ENCODE results near the gene GABRB1. TPM values are rescaled to one million over a fixed set of nuclear protein-coding genes. Genes with fewer than 3 reads are reported as not detected.

The GABRB1 gene
- total and polyA plus RNA-seq, 2 of the 8 experiments (the other 6 are each of a cell fraction or from before 2014, with no cell fraction given) = 0.22 to 0.38 TPM

DNA sequence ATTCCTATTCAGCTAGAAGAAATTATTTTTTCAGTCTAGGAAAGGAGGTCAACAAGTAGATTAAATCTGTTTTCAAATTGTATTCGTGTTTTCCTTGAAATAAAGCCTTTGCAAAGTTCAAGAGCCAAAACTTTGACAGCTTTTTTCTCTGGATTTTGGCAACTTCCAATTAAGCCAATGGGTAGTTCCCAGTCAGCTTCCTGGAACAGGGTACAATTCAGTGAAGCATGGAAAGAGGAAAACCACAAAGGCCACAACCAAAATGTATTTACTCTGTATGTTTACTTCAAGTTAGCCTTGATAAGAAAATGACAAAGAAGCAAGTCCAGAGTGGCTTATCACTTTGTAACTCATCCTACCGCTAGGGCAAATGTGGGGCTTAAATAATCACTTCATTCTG lies 243.5 kb downstream of the GABRB1 start:
- CTCF ChIA-PET (ENCODE audit: partially characterized antibody) = interaction anchor here (0.6 to 0.8 kb wide), 3 partner anchors 10 to 334 kb away, joined by 3 to 5 read pairs (median 3); no protein-coding TSS in a partner anchor
- FAIRE-seq = no peak

More for the DNA sequence above, 243.5 kb downstream of the GABRB1 start:
- H3K18ac ChIP-seq (ENCODE audit: extremely low read depth, low read length) = no peak overlapping the region
- no peaks in the 10 kb centered on the region for H4K20me1 ChIP-seq (replicated peaks in 1 of 2; ENCODE audit: control insufficient read depth in 1 of 2, insufficient read depth in 2 of 2, low read length in 2 of 2)
- 90% methylated on average over 2 of the region's 2 CpGs; no CpG with 5 or more reads in 1 of the 2 experiments for WGBS, 2 experiments (ENCODE audit: extremely low coverage in 1 of 2, insufficient coverage in 1 of 2, insufficient read length in 1 of 2, insufficient replicate concordance in 2 of 2, low coverage in 1 of 2, low lambda C conversion rate in 2 of 2, missing lambda C conversion rate in 1 of 2)
- no peaks in the 10 kb centered on the region for H3K79me1 ChIP-seq (ENCODE audit: low read depth, low read length)
- H4K8ac ChIP-seq (ENCODE audit: extremely low read depth, insufficient read depth, low read length) = no peak overlapping the region
- no peaks in the 10 kb centered on the region for H3K79me2 ChIP-seq (ENCODE audit: control insufficient read depth in 1 of 2, insufficient read depth in 2 of 2, low read length in 2 of 2)
- no peaks in the 10 kb centered on the region for H3K36me3 ChIP-seq (ENCODE audit: control insufficient read depth in 2 of 4, insufficient read depth in 4 of 4, low read length in 3 of 4)
- no peak overlapping the region for H3K9ac ChIP-seq (replicated peaks in 1 of 4; ENCODE audit: extremely low read depth in 1 of 4, low read depth in 3 of 4, low read length in 3 of 4)
- H2BK12ac ChIP-seq (ENCODE audit: low read depth, low read length) = no peak overlapping the region
- H3K56ac ChIP-seq (replicated peaks; ENCODE audit: insufficient read length, low read depth, low read length) = no peak overlapping the region
- H2AK5ac ChIP-seq (ENCODE audit: low read depth, low read length) = no peak overlapping the region
- no peak overlapping the region for H3K4ac ChIP-seq (replicated peaks; ENCODE audit: insufficient read length, low read depth, low read length)
- no peak overlapping the region for H3K27ac ChIP-seq (ENCODE audit: low read depth, low read length)
- H3K23me2 ChIP-seq (ENCODE audit: low read depth, low read length) = no peaks in the 10 kb centered on the region
- no peak overlapping the region for H3K14ac ChIP-seq (ENCODE audit: insufficient read length)
- no peak overlapping the region for H2BK20ac ChIP-seq (ENCODE audit: low read length)
- no peak for DNase-seq (ENCODE audit: low read depth in 1 of 2, low spot score in 2 of 2)
- H3K9me3 ChIP-seq (ENCODE audit: insufficient read depth in 2 of 2, low read depth in 1 of 2, low read length in 1 of 2) = no peaks in the 10 kb centered on the region
- H4K91ac ChIP-seq (replicated peaks; ENCODE audit: insufficient read length, low read length) = no peak overlapping the region
- H3K4me1 ChIP-seq (replicated peaks in 1 of 4; ENCODE audit: control insufficient read depth in 3 of 4, insufficient read depth in 4 of 4, low read length in 3 of 4) = no peaks in the 10 kb centered on the region
- no peak for TF ChIP-seq HDAC6 (IDR thresholded peaks at IDR 0.05; ENCODE audit: low read depth, low read length)
- no peak for TF ChIP-seq SIRT6 (IDR thresholded peaks at IDR 0.05; ENCODE audit: low read length)
- TF ChIP-seq SP4 (IDR thresholded peaks at IDR 0.05; ENCODE audit: low read length) = no peak
- TF ChIP-seq PHF8 (conservative IDR thresholded peaks at IDR 0.05; ENCODE audit: low read depth, low read length) = no peak
- TF ChIP-seq CHD1 (IDR thresholded peaks at IDR 0.05; ENCODE audit: low read depth, low read length) = no peak
- TF ChIP-seq CBX8 (IDR thresholded peaks at IDR 0.05; ENCODE audit: borderline replicate concordance, low read depth, low read length) = no peak
- TF ChIP-seq POLR2AphosphoS5 (IDR thresholded peaks at IDR 0.05; ENCODE audit: low read depth, low read length) = no peak
- no peak overlapping the region for H3K23ac ChIP-seq (ENCODE audit: insufficient read length)
- H3K4me3 ChIP-seq (ENCODE audit: extremely low read depth in 1 of 4, insufficient read depth in 2 of 4, low read depth in 3 of 4, low read length in 4 of 4) = no peak overlapping the region
- H2BK5ac ChIP-seq (ENCODE audit: low read depth, low read length) = no peak overlapping the region
- H3K27me3 ChIP-seq (replicated peaks in 1 of 4; ENCODE audit: control insufficient read depth in 3 of 4, extremely low read depth in 1 of 4, insufficient read depth in 3 of 4, low read length in 3 of 4) = peaks cover 0 to 2% (median 0%) of the 10 kb centered on the region in 4 experiments; a peak in 2 of 7 replicates
- H2BK15ac ChIP-seq (ENCODE audit: low read length) = no peak overlapping the region
- H3K4me2 ChIP-seq (ENCODE audit: insufficient read depth in 1 of 2, low read depth in 2 of 2, low read length in 2 of 2) = no peak overlapping the region
- H4K5ac ChIP-seq (ENCODE audit: insufficient read length, low read depth, low read length) = no peak overlapping the region
- POLR2A ChIA-PET (ENCODE audit: partially characterized antibody) = no interaction called here
- no peak overlapping the region for H2AFZ ChIP-seq (ENCODE audit: low read length)
- H2BK120ac ChIP-seq (replicated peaks; ENCODE audit: low read depth, low read length) = no peak overlapping the region

Measured in H1 (cell line).